Skeletal muscle satellite cell (primary cell): ENCODE measurements around the gene ESR1.
"Not testable (repeated sequence)": the region's sequence is repeated elsewhere in the genome, so short reads cannot be mapped to it uniquely, and the experiment has no call there.

Experiments
- H3K27me3 ChIP-seq: 2 replicates; pipeline ENCODE4 v1.7.0; 2013; ENCODE audit warnings: low read length; ENCODE audit not compliant: control insufficient read depth, insufficient read depth
- H3K36me3 ChIP-seq: 2 replicates; pipeline ENCODE4 v1.7.0; 2013; ENCODE audit warnings: mild to moderate bottlenecking, control low read depth, low read length; ENCODE audit not compliant: insufficient read depth
- H3K4me1 ChIP-seq: 2 replicates; pipeline ENCODE4 v1.7.0; 2013; ENCODE audit warnings: low read length; ENCODE audit not compliant: control insufficient read depth, insufficient read depth
- H3K4me2 ChIP-seq: 2 replicates; pipeline ENCODE4 v1.7.0; 2013; ENCODE audit warnings: mild to moderate bottlenecking, low read length
- H3K4me3 ChIP-seq: 2 replicates; pipeline ENCODE4 v1.7.0; 2013; ENCODE audit warnings: low read length
- H3K9ac ChIP-seq: 2 replicates; pipeline ENCODE4 v1.7.0; 2013; ENCODE audit warnings: mild to moderate bottlenecking, low read depth, low read length, moderate library complexity
- H3K9me3 ChIP-seq: replicated peaks from 2 replicates; pipeline ENCODE4 v1.7.0; 2013; ENCODE audit warnings: mild to moderate bottlenecking, control low read depth, low read length

The ESR1 gene

GRCh38 chr6:152059909-152060308 is 252.4 kb downstream of the ESR1 start:
- H3K9ac ChIP-seq = no peak overlapping the region
- no peaks in the 10 kb centered on the region for H3K36me3 ChIP-seq
- no peak overlapping the region for H3K4me2 ChIP-seq
- H3K27me3 ChIP-seq = no peaks in the 10 kb centered on the region
- no peak overlapping the region for H3K4me3 ChIP-seq
- H3K4me1 ChIP-seq = no peaks in the 10 kb centered on the region
- no peaks in the 10 kb centered on the region for H3K9me3 ChIP-seq

GRCh38 chr6:152062476-152062875 is 255.0 kb downstream of the ESR1 start:
- no peaks in the 10 kb centered on the region for H3K4me1 ChIP-seq
- no peak overlapping the region for H3K4me3 ChIP-seq
- no peaks in the 10 kb centered on the region for H3K36me3 ChIP-seq
- no peak overlapping the region for H3K4me2 ChIP-seq
- no peaks in the 10 kb centered on the region for H3K27me3 ChIP-seq
- H3K9me3 ChIP-seq = no peaks in the 10 kb centered on the region
- H3K9ac ChIP-seq = no peak overlapping the region

GRCh38 chr6:152063170-152063921 is 255.9 kb downstream of the ESR1 start:
- no peak overlapping the region for H3K9ac ChIP-seq
- H3K4me2 ChIP-seq = no peak overlapping the region
- no peaks in the 10 kb centered on the region for H3K27me3 ChIP-seq
- H3K9me3 ChIP-seq = no peaks in the 10 kb centered on the region
- H3K4me3 ChIP-seq = no peak overlapping the region
- no peaks in the 10 kb centered on the region for H3K4me1 ChIP-seq
- H3K36me3 ChIP-seq = no peaks in the 10 kb centered on the region

- H3K9me3 ChIP-seq = no peaks in the 10 kb centered on the region
- H3K9ac ChIP-seq = no peak overlapping the region
- no peak overlapping the region for H3K4me2 ChIP-seq
- H3K27me3 ChIP-seq = no peaks in the 10 kb centered on the region
- no peaks in the 10 kb centered on the region for H3K4me1 ChIP-seq
- H3K4me3 ChIP-seq = no peak overlapping the region
- H3K36me3 ChIP-seq = no peaks in the 10 kb centered on the region
These were observed 261.3 kb downstream of the ESR1 start for GRCh38 chr6:152068622-152069261.

- H3K4me1 ChIP-seq = no peaks in the 10 kb centered on the region
- no peaks in the 10 kb centered on the region for H3K9me3 ChIP-seq
- H3K27me3 ChIP-seq = no peaks in the 10 kb centered on the region
- no peak overlapping the region for H3K4me3 ChIP-seq
- H3K9ac ChIP-seq = no peak overlapping the region
- no peaks in the 10 kb centered on the region for H3K36me3 ChIP-seq
- H3K4me2 ChIP-seq = no peak overlapping the region
These were observed 263.1 kb downstream of the ESR1 start for GRCh38 chr6:152070556-152070955.

- H3K4me1 ChIP-seq = no peaks in the 10 kb centered on the region
- H3K27me3 ChIP-seq = no peaks in the 10 kb centered on the region
- no peak overlapping the region for H3K4me3 ChIP-seq
- H3K36me3 ChIP-seq = no peaks in the 10 kb centered on the region
- no peak overlapping the region for H3K4me2 ChIP-seq
- no peak overlapping the region for H3K9ac ChIP-seq
- peaks cover 3% of the 10 kb centered on the region for H3K9me3 ChIP-seq
These were observed 263.8 kb downstream of the ESR1 start for GRCh38 chr6:152071318-152071717.

GRCh38 chr6:152071843-152072242 is 264.4 kb downstream of the ESR1 start:
- no peaks in the 10 kb centered on the region for H3K36me3 ChIP-seq
- no peak overlapping the region for H3K4me2 ChIP-seq
- H3K27me3 ChIP-seq = no peaks in the 10 kb centered on the region
- H3K4me1 ChIP-seq = no peaks in the 10 kb centered on the region
- H3K9ac ChIP-seq = no peak overlapping the region
- peaks cover 4% of the 10 kb centered on the region for H3K9me3 ChIP-seq
- H3K4me3 ChIP-seq = no peak overlapping the region

GRCh38 chr6:152076242-152076641 is 268.8 kb downstream of the ESR1 start:
- H3K9me3 ChIP-seq, H3K27me3 ChIP-seq, H3K4me2 ChIP-seq, H3K4me1 ChIP-seq, H3K36me3 ChIP-seq, H3K4me3 ChIP-seq, H3K9ac ChIP-seq: not testable (repeated sequence)

- Histone ChIP-seq H3K4me1 (no peaks in the 10 kb centered on the region), H3K36me3 (no peaks in the 10 kb centered on the region), H3K9me3 (peaks cover 4% of the 10 kb centered on the region), H3K9ac (no peak overlapping the region), H3K4me3 (no peak overlapping the region), H3K4me2 (no peak overlapping the region), H3K27me3 (no peaks in the 10 kb centered on the region)
These were observed 270.5 kb downstream of the ESR1 start for GRCh38 chr6:152078001-152078400.

- H3K4me3 ChIP-seq = no peak overlapping the region
- H3K9ac ChIP-seq = no peak overlapping the region
- no peaks in the 10 kb centered on the region for H3K36me3 ChIP-seq
- H3K27me3 ChIP-seq = no peaks in the 10 kb centered on the region
- no peak overlapping the region for H3K4me2 ChIP-seq
- H3K4me1 ChIP-seq = no peaks in the 10 kb centered on the region
- peaks cover 4% of the 10 kb centered on the region for H3K9me3 ChIP-seq
These were observed 271.3 kb downstream of the ESR1 start for GRCh38 chr6:152078804-152079203.

GRCh38 chr6:152085451-152085921 is 278.0 kb downstream of the ESR1 start:
- H3K4me3 ChIP-seq = no peak overlapping the region
- peaks cover 27% of the 10 kb centered on the region for H3K4me1 ChIP-seq
- H3K9me3 ChIP-seq = no peaks in the 10 kb centered on the region
- H3K9ac ChIP-seq = no peak overlapping the region
- H3K4me2 ChIP-seq = no peak overlapping the region
- H3K36me3 ChIP-seq = no peaks in the 10 kb centered on the region
- H3K27me3 ChIP-seq = no peaks in the 10 kb centered on the region
